Right ventricle myocardium inferior (tissue), 1 donor: Measurements from ENCODE around the gene PLPPR1. TPM values are rescaled to one million over a fixed set of nuclear protein-coding genes. Genes with fewer than 3 reads are reported as not detected.
"Not testable (repeated sequence)": the region's sequence is repeated elsewhere in the genome, so short reads cannot be mapped to it uniquely, and the experiment has no call there.

Experiments
- ATAC-seq: fragments of 200-7000 bp; cut with Tn5 transposase; one replicate; pipeline ENCODE4 v1.9.1; 2020; ENCODE audit warnings: mild to moderate bottlenecking, moderate library complexity
- DNase-seq: peaks from one replicate; pipeline ENCODE4 v3.0.0; 2021; ENCODE audit errors: missing footprints
- intact Hi-C: fragments of 100-400 bp; cut with DNase I; formaldehyde crosslinking; loops from one replicate; pipeline ENCODE4 v1.11.0; 2022
- total RNA-seq: library from RNA; stranded (reverse); fragmentation: NEBNext Ultra II Directional; extraction: Animal tissue kit (Norgen Biotek cat#: 25700); gene quantifications from one replicate; pipeline ENCODE4 v1.2.1, GENCODE V29; 2021
- donor health status: DM: no; HTN: yes; CAD: no; lungs with severe emphysema.

PLPPR1 gene
- total RNA-seq, 1 donor from 2014 or later: not detected

DNA sequence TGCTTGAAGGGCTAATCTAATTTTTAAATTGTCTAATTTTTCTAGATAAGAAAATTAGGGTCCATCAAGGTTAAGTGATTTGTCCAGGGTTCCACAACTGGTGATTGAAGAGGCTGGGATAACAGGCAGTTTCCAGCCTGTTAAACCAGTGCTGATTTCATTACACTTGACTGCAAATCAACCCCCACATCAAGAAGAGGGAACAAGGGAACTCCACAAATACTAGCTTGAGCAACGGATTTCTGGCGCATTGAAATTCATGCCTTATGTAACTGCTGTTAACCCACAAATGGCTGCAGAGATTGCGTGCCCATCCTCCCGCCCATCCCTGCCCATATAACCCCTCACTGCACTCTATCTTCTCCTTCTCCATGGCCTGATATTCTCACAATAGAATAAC, 10.0 kb downstream of the PLPPR1 start:
- no peak for ATAC-seq
- intact Hi-C loops: no loop called here
- DNase-seq: no peak

DNA sequence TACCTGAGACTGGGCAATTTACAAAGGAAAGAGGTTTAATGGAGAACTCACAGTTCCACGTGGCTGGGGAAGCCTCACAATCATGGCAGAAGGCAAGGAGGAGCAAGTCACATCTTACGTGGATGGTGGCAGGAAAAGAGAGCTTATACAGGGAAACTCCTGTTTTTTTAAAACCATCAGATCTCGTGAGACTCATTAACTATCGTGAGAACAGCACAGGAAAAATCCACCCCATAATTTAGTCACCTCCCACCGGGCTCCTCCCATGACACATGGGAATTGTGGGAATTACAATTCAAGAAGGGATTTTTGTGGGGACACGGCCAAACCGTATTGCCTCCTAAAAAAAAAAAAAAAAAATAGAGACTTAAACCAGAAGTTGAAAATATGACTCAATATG, 11.1 kb downstream of the PLPPR1 start:
- DNase-seq, intact Hi-C loops, ATAC-seq: not testable (repeated sequence)

DNA sequence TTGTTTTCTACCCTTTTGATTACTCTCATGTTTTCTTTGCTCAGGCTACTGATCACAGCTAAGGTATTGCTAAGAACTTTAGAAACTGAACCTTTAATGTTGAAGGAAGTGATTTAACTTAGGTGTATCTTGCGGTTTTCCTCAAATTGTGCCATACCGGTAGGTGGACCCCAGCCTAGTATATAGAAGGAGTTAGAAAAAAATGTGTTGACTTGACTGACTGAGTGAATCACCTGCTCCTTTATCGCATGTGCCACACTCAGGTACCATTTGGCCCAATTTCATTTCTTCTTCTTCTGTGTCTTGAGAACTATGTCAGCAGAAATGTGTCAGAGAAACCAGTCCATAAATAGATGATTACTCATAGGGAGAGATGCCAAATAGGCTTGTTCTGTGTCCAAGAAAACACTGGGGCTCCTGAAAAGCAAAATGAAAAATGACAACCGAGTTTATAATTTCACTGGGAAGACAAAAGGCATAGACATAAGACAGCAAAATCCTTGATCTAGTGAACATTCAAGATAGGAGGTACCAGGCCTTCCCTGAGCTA, 19.4 kb downstream of the PLPPR1 start:
- no peak for DNase-seq
- no peak for ATAC-seq
- intact Hi-C loops: no loop called here

DNA sequence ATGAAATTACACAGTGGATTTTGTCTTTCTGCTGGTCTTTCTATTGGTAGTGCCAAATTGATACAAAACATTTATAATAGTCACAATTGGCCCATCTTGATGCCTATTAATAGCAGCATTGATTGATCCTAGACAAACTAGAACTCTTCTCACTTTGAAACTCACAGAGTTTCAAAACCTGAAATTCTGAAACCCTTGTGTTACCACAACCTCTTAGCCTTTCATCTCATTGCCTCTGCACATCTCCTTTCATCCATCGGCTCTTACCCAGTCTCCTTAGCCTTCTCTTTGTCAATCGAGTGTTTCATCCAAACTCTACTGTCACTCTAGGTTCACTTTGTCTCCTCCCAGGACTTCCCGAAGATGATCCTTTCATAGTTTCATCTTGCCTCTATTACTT, 22.1 kb downstream of the PLPPR1 start:
- DNase-seq (no peak), ATAC-seq (no peak)
- intact Hi-C loops: no loop called here

DNA sequence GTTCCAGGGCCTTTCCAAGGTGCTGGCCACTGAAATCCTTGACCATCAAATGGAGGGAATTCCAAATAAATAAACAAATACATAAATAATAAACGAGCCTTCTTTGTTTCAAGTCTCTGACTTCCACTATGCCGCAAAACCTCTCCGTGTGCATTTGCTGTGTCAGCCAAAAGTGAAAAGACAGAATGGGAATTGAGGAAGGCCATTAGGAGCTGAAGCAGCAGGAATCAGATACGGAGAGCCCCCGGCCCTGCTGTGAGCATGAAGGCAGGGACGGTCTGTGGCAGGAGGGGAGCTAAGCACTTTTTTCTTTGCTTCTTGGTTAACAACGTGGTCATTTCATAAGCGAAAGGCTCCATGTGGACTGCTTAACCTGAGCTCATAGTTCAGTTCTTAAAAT, 26.1 kb downstream of the PLPPR1 start:
- DNase-seq: no peak
- intact Hi-C loops: no loop called here
- no peak for ATAC-seq

DNA sequence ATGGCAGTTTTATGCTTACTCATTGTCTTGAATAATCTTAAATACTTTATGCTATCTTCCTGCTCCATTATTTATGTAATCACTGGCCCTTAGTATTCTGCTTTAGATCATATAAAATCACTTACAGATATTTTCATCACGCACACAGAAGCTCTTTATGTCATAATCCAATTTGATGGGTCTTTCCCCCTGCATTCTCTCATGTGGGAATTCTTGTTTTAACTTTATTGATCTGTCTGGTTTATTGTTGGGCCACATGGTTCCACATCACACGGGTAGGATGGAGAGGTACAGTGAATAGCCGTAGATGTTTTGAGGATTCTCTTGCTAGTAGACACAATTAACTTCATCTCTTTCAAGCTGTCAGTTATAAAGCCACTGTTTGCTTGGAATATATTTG, 27.0 kb downstream of the PLPPR1 start:
- DNase-seq: no peak

DNA sequence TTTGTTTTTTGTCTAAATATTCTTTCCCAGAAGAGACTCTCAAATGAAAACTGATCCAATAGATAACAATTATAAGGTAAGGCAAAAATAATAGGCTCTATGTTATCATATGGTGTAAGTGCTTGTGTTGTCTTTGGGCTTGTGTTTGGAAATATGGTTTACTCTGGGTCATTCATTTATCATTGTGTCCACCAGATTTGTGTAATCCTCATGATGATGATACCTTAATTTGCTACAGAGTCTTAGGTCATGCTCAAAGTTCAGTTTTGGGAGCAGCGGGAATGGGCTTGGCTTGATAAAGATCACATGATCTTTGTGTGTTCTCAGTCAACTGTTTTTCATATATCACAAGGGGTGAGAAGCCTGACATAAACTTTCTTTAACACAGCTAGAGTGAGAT, 34.2 kb downstream of the PLPPR1 start:
- DNase-seq (no peak), ATAC-seq (no peak)
- intact Hi-C loops: no loop called here

More for the DNA sequence above, 27.0 kb downstream of the PLPPR1 start:
- no peak for ATAC-seq
- intact Hi-C loops: no loop called here

DNA sequence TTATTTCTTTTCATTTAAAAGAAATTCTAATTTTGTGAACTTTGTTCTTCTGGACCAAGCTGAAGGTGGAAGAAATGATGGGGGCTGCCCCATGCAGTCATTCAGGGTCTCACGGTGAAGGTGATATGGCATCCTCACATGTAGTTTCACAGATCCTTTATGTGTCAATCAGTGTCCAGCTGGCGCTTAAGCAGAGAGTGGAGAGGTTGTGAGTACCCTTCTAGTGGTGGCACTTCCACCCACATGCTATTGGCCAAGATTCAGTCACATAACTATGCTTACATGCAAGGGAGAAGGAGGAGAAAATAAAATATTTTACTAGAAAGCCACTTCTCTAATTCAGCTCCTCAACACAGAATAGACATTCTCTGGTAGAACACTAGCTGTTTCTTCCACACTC, 34.7 kb downstream of the PLPPR1 start:
- ATAC-seq (no peak), DNase-seq (no peak)
- intact Hi-C loops: no loop called here

DNA sequence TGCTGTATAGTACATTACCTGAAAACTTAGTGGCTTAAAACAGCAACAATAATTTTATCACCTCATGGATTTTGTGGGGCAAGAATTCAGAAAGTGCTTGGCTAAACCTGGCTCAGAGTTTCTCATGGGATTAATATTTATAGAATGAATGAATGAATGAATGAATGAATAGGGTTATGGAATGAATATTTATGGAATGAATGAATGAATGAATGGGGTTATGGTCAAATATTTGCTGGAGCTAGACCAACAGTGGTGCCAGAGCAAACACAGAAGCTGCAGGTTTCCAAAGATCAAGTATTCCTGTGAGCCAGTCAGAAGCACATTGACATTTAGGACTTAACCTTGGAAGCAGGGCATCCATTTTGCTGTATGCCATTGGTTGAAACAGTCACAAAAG, 35.7 kb downstream of the PLPPR1 start:
- ATAC-seq (no peak), DNase-seq (no peak)
- intact Hi-C loops: no loop called here

DNA sequence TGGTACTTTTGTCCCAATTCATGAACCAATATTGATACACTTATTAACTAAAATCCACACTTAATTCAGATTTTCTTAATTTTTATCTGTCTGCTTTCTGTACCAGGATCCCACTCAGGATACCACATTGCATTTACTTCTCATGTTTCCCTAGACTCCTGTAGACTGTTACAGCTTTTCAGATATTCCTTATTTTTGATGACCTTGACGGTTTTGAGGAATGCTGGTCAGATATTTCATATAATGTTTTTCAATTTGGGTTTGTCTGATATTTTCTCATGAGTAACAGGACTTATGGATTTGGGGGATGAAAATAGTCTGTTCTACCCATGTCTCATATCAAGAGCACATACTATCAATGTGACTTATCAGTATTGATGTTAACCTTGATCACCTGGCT, 37.4 kb downstream of the PLPPR1 start:
- ATAC-seq: no peak
- intact Hi-C loops: no loop called here
- DNase-seq: no peak

DNA sequence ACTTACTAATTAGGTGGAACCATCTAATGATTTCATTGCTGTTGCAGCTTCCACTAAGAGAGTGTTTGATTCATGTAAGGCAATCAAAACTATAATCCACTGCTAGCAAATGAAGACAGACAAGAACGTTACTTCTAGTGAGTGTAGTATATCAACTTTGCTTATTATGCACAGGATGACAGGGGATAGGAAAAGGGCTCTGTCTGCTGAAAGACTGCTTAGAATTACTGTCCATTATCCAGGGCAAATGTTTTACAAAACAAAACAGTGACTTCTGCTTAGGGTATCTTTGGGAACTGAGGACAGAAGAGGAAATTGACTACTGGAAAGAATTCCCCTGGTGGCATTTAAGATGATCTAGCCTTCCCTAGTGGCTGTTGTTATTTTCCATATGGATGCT, 40.2 kb downstream of the PLPPR1 start:
- DNase-seq (no peak), ATAC-seq (no peak)
- intact Hi-C loops: no loop called here

DNA sequence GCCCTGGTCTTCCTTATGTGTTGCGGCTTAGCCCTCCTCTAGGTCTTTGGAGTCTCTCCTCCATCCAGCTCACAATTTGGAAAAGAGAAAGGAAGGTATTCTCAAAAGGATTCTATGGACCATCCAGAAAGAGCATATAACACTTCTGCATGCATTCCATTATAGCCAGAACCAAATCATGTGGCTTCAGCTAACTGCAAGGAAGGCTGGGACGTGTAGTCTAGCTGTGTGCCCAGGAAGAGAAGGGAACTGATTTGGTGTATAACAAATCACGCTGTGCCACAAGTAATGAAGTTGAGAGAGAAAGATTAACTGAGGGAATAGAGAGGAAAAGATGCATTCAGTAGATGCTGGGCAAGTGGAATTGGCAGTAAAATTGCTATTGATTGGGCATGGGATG, 43.7 kb downstream of the PLPPR1 start:
- ATAC-seq (no peak), DNase-seq (no peak)
- intact Hi-C loops: no loop called here

DNA sequence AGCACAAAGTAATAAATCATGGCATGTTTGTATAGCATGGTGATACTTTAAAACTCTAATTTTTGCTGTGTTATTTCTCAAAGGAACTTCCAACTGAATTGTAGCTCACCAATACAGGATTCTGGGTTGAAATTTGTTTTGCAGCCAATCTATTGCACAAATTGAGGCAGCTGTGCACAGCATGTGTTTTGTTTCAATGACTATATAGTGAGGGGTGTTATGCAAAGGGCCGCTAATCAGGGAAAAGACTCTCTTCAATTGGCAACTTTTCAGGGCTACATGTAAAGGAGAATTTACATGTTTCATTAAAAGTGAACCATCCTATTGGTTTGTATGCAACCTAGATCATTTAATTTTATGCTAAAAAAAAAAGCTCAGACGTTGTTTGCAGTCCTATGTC, 44.6 kb downstream of the PLPPR1 start:
- no peak for ATAC-seq
- intact Hi-C loops: no loop called here
- DNase-seq: no peak

DNA sequence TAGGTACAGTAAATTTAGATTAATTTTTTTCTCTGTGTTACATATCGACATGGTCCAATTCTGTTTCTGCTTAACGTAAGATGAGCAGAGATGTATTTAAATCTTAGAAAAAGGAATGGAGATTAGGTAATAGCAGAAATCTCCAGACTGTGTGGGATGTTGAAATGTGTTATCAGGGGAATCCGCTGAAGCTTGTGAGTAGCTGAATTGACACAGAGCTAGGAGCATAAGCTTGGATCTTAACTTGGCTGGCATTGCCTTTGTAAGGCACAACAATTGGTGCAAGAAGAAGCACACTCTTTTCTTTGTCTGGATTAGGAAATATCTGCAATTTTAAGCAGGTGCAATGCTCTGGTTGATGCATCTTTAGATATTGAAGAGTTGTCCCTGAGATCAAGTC, 53.1 kb downstream of the PLPPR1 start:
- intact Hi-C loops: no loop called here
- no peak for DNase-seq
- no peak for ATAC-seq

DNA sequence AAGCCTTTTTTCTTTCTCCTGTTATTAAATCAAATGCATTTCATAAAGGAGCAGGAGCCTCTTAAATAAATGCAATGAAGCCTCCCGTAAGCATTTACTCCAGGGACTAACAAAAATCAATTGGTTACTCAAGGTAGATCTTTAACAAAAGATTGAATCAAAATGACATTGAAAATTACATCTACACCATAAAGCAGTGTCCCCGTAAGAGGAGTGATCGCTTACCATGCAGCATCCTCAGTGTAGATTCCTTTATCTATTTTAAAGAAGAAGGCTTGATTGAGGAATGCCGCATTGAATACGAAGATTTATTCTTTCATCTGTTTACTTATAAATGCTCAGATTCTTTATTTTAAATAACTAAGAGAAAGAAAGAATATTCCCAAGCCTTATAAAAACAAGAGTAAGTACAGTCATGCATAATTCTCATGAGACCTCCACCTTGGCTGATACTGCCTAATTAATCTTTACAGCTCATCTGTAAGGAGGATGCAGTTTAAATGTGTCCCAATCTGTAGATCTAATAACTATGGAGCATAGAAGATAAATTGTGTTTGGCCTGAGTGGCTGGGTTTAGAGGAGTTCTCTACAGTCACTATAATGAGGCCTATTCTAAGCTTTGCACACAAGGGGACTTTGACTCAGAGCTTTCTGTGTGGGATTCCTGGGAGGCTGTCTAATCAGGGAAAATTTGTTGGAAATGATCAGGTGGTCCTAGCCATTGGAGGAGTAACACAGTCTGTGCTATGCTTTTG, 55.1 kb downstream of the PLPPR1 start:
- intact Hi-C loops: no loop called here
- no peak for DNase-seq
- ATAC-seq: no peak

DNA sequence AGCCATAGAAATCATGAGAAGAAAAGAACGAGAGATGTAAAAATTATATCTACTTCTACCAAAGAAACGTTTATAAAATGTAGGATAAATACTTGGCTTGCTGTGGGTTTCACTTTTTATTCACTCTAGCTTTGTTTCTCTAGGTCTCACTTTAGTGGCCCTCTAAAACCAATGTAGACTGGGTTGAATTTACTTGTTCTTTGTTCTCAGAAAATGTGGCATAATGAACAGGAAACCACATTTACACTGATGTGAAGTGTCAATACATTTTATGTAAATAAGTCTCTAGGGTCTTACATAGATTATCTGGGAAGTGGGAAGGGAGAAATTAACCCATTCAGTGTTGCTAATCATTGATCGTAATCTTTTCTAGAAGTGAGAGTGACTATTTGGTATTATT, 58.9 kb downstream of the PLPPR1 start:
- DNase-seq: no peak
- intact Hi-C loops: no loop called here
- no peak for ATAC-seq

DNA sequence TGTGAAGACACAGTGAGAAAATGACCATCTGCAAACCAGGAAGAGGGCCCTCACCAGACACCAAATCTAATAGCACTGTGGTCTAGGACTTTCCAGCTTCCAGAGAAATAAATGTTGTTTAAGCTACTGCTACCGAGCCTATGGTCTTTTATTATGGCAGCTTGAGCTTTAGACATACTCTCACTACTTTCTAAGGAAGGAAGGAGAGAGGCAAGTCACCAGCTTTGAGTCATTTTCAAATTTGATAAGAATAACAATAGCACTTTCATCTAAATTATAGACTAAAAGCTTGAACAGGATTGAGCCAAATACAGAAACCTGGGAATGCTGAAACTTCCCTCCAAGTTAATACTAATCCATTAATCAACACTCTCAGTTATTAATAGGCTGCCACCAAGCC, 64.4 kb downstream of the PLPPR1 start:
- intact Hi-C loops: no loop called here
- ATAC-seq: no peak
- no peak for DNase-seq

DNA sequence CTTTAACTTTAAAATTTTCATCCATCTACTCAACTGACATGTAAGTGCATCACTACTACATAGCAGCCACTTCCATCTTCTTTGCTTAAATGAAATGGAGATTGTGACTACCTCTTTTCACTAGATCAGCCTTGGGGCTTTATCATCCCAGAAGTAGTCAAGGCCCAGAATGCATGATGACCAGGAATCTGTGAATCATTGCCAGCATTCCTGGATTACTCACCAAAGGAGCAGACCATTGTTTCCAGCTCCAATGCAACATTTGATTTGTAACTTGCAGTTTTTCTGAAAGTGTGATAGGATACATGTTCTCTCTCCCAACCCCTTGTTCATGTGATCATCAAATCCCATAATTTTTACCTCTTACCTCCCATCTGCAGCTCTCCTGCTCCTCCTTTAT, 65.1 kb downstream of the PLPPR1 start:
- intact Hi-C loops: no loop called here
- no peak for DNase-seq
- ATAC-seq: no peak

DNA sequence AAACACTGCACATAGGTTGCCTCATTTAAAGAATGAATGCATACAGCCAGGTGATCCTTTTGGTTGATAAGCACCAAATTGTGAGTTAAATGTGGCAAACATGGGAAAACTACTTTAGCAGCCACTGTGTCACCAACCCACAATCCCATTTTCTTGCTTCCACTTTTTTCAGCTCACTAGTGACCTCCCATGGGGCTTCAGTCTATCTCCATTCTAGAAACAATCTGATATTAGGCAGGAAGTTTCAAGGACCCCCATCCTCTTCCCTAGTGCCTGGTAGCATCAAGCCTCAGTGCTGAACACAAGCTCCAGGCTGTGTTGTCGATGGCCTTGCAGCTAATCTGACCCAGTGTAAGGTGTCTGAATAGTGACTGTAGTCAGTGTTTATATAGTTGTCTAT, 66.2 kb downstream of the PLPPR1 start:
- intact Hi-C loops: no loop called here

DNA sequence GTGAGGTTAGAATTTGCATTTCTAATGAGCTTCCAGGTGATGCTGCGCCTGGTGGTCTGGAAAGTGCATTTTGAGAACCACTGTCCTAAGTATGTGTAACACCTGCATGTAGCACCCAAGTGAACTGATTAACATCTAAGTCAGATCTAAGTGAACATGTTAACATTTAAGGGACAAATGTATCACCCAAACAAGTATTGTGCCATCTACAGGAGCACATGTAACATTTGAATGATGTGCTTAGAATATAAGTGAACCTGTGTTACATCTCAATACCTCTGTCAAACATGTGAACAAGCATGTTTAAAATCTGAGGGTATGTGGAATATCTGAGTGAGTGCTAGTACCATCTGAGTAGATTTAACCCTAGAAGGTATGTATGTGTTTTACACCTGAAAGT, 68.7 kb downstream of the PLPPR1 start:
- ATAC-seq (no peak), DNase-seq (no peak)
- intact Hi-C loops: no loop called here

More for the DNA sequence above, 66.2 kb downstream of the PLPPR1 start:
- ATAC-seq: no peak
- no peak for DNase-seq

DNA sequence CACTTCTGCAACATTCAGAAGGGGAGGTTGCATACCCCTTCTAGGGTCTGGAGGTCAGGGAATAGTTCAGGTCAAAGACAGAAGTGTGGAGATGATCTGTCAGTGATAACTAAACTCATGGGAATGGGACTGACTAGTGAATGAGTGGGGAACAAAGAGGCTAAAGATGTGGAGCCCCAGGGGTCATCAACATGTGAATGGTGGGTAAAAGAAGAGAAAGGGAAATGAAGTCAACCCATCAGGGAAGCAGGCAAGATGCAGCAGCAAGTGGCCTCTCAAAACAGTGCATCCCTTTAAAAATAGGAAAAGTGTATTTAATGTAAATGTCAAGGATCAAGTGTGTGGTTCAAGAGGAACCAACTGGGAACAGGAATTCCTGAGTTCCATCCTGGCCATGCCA, 69.9 kb downstream of the PLPPR1 start:
- DNase-seq (no peak), ATAC-seq (no peak)
- intact Hi-C loops: no loop called here
